ENCODE data around the gene ADAMTS2. TPM values are rescaled to one million over a fixed set of nuclear protein-coding genes. Genes with fewer than 3 reads are reported as not detected.

ADAMTS2 gene
- total RNA-seq, 1 donor from 2014 or later: not detected

GRCh38 chr5:179176571-179177230 is 168.6 kb downstream of the ADAMTS2 start:
- no peak for DNase-seq
- peaks cover 12% of the 10 kb centered on the region for H3K27me3 Mint-ChIP-seq
- no peak overlapping the region for H3K4me3 Mint-ChIP-seq
- no peak for ATAC-seq (ENCODE audit: low read depth)
- CTCF ChIA-PET: no interaction called here
- no peak overlapping the region for H3K27ac Mint-ChIP-seq
- POLR2A ChIA-PET: no interaction called here
- no peaks in the 10 kb centered on the region for H3K36me3 Mint-ChIP-seq (ENCODE audit: low read depth)
- no peaks in the 10 kb centered on the region for H3K4me1 Mint-ChIP-seq
- TF ChIP-seq CTCF (IDR thresholded peaks at IDR 0.05): no peak
- intact Hi-C loops (cut with micrococcal nuclease): no loop called here
- peaks cover 5% of the 10 kb centered on the region for H3K9me3 Mint-ChIP-seq

- POLR2A ChIA-PET: no interaction called here
- Mint-ChIP-seq H3K4me3 (no peak overlapping the region), H3K27me3 (peaks cover 9% of the 10 kb centered on the region), H3K9me3 (peaks cover 5% of the 10 kb centered on the region), H3K27ac (no peak overlapping the region), H3K36me3 (ENCODE audit: low read depth) (no peaks in the 10 kb centered on the region), H3K4me1 (no peaks in the 10 kb centered on the region)
- CTCF ChIA-PET: no interaction called here
- no peak for TF ChIP-seq CTCF (IDR thresholded peaks at IDR 0.05)
- DNase-seq (no peak), ATAC-seq (ENCODE audit: low read depth) (no peak)
- intact Hi-C loops (cut with micrococcal nuclease): no loop called here
Measured at GRCh38 chr5:179176166-179176565, 169.1 kb downstream of the ADAMTS2 start.

- no peak for DNase-seq
- Mint-ChIP-seq H3K4me3 (no peak overlapping the region), H3K36me3 (ENCODE audit: low read depth) (no peaks in the 10 kb centered on the region), H3K27ac (no peak overlapping the region), H3K4me1 (peaks cover 3% of the 10 kb centered on the region), H3K27me3 (peaks cover 5% of the 10 kb centered on the region), H3K9me3 (no peaks in the 10 kb centered on the region)
- ChIA-PET CTCF (no interaction called here), POLR2A (interaction anchor here (0.6 kb wide), 1 partner anchor 384 kb away, joined by 5 read pairs; no protein-coding TSS in a partner anchor)
- TF ChIP-seq CTCF (IDR thresholded peaks at IDR 0.05): no peak
- intact Hi-C loops (cut with micrococcal nuclease): no loop called here
- no peak for ATAC-seq (ENCODE audit: low read depth)
Measured at GRCh38 chr5:179171816-179172745, 173.2 kb downstream of the ADAMTS2 start.

GRCh38 chr5:179171251-179171815 is 173.9 kb downstream of the ADAMTS2 start:
- H3K4me3 Mint-ChIP-seq: no peak overlapping the region
- POLR2A ChIA-PET: no interaction called here
- intact Hi-C loops (cut with micrococcal nuclease): no loop called here
- CTCF ChIA-PET: no interaction called here
- DNase-seq: no peak
- H3K4me1 Mint-ChIP-seq: peaks cover 3% of the 10 kb centered on the region
- TF ChIP-seq CTCF (IDR thresholded peaks at IDR 0.05): no peak
- H3K36me3 Mint-ChIP-seq (ENCODE audit: low read depth): no peaks in the 10 kb centered on the region
- ATAC-seq (ENCODE audit: low read depth): no peak
- peaks cover 2% of the 10 kb centered on the region for H3K27me3 Mint-ChIP-seq
- no peak overlapping the region for H3K27ac Mint-ChIP-seq
- H3K9me3 Mint-ChIP-seq: no peaks in the 10 kb centered on the region

- no peak for TF ChIP-seq CTCF (IDR thresholded peaks at IDR 0.05)
- no peak overlapping the region for H3K4me3 Mint-ChIP-seq
- peaks cover 3% of the 10 kb centered on the region for H3K4me1 Mint-ChIP-seq
- ChIA-PET POLR2A (no interaction called here), CTCF (no interaction called here)
- no peaks in the 10 kb centered on the region for H3K9me3 Mint-ChIP-seq
- no peak overlapping the region for H3K27ac Mint-ChIP-seq
- H3K36me3 Mint-ChIP-seq (ENCODE audit: low read depth): no peaks in the 10 kb centered on the region
- H3K27me3 Mint-ChIP-seq: peaks cover 2% of the 10 kb centered on the region
- DNase-seq (no peak), ATAC-seq (ENCODE audit: low read depth) (no peak)
- intact Hi-C loops (cut with micrococcal nuclease): no loop called here
Measured at GRCh38 chr5:179170606-179171005, 174.7 kb downstream of the ADAMTS2 start.

Measured in activated B cell treated with CpG ODN at 0.5 μM for 24 hours (primary cell).